Breast epithelium (tissue), 3 donors: Measurements from ENCODE around the gene C18orf32.

Experiments
- CTCF ChIP-seq, 3 donors: fragments of 450-650 bp; IDR thresholded peaks; one replicate each; pipeline ENCODE4 v1.5.1; 2016 to 2017; ENCODE audit warnings: antibody characterized with exemption in 3 of 3, mild to moderate bottlenecking in 3 of 3, moderate library complexity in 3 of 3
- POLR2A ChIP-seq: fragments of 450-650 bp; IDR thresholded peaks from one replicate; pipeline ENCODE4 v1.6.1; 2016; ENCODE audit warnings: antibody characterized with exemption, mild to moderate bottlenecking, moderate library complexity

DNA sequence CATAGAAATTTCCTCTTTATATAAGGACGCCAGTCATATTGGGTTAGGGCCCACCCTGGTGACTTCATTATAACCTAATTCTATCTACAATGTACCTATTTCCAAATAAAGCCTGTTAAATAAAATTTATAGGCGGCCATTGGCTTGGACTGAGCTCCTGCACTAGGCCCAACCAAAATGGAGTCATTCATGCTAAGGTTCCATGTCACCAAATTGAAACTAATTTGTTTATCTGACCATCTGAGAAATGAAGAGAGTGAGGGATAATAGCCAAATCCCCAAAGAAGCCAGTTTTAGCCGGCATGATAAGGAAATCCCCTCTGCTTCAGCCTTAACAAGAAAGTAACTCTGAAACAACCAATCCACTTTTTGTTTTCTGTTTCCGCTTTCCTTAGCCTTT, 19.4 kb downstream of the C18orf32 start:
- no peak for TF ChIP-seq CTCF (IDR thresholded peaks at IDR 0.05)
- no peak for TF ChIP-seq POLR2A
